GF-D8 (cell line): ENCODE data around the gene B3GALT2.
"Not testable (repeated sequence)": the region's sequence is repeated elsewhere in the genome, so short reads cannot be mapped to it uniquely, and the experiment has no call there.

ENCODE experiments used
- DNase-seq: peaks from one replicate; lab custom pipeline; 2025; lab: John Stamatoyannopoulos, UW

The B3GALT2 gene, protein sequence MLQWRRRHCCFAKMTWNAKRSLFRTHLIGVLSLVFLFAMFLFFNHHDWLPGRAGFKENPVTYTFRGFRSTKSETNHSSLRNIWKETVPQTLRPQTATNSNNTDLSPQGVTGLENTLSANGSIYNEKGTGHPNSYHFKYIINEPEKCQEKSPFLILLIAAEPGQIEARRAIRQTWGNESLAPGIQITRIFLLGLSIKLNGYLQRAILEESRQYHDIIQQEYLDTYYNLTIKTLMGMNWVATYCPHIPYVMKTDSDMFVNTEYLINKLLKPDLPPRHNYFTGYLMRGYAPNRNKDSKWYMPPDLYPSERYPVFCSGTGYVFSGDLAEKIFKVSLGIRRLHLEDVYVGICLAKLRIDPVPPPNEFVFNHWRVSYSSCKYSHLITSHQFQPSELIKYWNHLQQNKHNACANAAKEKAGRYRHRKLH

DNA sequence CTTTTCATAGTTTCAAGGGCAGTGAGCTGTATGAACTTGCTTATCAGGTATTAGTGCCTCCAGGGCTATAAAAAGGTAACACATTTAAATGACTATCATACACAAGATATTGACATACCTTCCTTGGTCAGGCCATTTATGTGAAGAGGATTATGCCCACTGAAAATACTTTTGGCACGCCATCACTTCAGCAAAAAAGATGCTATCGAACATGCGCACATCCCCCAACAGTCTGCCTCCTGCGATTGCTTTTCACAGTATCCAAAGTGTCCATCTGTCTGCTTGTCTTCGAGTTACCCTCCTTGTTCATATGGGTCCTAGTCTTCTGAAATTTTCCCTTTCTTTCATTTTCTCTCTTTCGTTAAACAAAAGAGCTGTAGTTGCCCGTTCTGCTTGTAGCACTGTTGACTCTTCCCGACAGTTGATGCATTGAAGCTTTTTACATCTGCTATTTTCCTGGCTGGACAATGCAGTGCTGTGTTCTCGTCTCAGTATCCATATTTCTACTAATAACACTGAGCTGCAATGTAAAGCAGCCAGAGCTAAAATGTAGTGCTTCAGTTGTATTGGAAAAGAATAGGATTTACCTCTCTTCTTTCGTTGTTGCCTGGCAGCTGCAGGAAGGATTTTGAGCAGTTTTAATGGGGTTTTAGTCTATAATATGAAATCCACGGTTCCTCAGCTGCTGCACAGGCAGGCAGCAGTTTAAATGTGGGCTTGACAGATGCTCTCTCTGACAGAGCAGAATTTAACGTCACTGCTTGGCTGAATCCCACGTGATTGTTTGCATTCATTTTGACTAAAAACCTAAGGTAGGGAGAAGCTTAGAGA is at the start of gene B3GALT2:
Gene B3GALT2 (minus strand): TSS at position 713 of the 831 bp plus-strand sequence. CDS start 5,051 bp downstream, outside the sequence.
- DNase-seq = no peak

DNA sequence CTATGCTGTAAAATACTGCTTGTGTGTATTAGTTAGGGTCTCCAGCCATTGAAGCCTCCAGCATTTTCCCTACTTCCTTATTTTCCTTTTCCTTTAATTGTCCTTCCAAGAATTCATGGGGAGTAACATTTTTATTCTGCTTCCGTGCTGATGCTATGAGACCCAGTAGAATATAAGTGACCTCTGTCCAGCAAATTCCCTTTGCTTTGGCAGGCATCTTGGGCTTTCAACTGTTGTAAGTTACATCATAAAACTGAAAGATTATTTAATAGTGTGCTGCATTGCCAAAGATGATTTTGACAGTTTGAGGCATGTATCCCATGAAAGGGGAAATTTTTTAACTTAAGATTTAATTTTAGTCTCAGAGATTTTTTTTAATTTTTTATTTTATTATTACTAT is 48.1 kb upstream of the B3GALT2 start:
- no peak for DNase-seq

DNA sequence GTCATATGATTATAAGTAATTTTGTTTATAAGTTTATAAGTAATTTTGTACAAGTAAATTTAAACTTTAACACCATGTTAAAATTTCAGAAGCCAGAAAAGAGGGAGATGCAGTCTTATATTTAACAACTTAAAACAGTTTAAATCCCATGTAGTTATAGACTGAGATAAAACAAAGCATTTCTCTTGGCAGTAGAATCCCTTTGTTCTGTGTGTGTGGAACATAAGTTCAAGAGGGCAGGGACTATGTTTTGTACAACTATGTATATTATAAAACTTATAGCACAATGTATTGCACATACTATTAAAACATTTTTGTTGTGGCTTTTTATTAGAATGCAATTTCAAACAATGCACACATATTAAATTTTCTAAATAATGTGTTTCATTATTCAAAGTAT is 44.7 kb upstream of the B3GALT2 start:
- not testable (repeated sequence) for DNase-seq

DNA sequence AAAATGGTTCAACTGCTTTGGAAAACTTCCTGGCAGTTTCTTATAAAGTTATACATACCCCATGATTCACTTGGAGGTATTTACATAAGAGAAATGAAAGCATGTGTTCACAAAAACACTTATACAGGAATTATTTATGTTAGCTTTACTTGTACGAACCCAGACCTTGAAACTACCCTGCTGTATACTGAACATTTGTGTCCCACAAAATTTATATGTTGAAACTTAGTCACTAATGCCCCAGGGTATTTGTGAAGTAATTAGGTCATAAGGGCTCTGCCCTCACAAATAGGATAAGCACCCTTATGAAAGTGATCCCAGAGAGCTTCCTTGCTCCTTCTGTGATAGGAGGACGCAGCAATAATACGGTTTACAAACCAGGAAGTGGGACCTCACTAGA is 42.7 kb upstream of the B3GALT2 start:
- no peak for DNase-seq

DNA sequence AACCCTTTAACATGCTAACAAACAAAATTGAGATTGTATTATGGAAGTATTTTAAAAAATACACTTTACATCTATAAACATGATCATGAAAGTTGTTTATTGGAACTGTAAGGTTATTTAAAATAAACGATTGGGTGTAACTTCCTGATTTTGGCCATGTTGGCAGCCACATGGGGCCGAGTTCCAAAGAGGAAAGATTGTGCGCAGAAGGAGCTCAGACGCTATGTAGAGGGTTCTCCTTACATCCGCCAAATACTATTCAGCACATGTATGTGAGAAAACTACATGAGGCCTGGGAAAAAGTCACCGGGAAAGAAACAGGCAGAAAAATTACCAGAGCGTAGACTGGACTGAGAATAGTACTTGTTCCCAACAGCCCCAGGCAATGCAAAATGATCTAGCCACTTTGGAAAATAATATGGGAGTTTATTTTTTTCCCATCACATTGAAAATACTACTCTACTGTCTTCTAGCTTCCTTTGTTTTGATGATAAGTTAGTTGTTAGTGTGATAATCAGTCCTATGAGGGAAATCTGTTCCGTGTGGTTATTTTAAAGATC is 35.7 kb upstream of the B3GALT2 start:
- DNase-seq = no peak

DNA sequence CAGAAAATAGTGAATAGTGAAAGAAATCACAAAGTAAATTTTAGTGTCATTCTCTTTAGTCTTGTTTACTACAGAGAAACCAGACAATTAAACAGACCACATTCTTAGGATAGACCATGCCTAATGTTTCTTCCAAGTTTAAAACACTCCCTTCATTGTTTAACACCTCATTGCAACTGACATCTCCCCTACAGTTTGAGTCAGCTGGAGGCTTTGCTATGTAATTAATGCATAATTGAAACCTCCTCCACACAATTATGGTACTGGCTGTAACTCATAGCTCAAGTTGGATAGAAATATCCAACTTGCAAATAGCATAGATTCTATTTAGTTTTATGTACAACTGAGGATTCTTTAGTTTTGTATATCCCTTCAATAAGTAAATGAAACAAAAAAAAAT is 35.2 kb upstream of the B3GALT2 start:
- no peak for DNase-seq

DNA sequence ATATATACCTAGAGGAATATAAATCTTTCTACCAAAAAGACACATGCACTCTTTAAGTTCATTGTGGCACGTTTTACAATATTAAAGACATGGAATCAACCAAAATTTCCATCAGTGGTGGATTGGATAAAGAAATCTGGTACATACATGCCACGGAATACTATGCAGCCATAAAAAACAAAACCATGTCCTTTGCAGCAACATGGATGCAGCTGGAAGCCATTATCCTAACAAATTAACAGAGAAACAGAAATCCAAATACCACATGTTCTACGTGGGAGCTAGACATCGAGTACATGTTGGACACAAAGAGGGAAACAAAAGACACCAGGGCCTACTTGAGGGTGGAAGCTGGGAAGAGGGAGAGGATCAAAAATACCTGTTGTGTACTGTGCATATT is 33.0 kb upstream of the B3GALT2 start:
- no peak for DNase-seq

DNA sequence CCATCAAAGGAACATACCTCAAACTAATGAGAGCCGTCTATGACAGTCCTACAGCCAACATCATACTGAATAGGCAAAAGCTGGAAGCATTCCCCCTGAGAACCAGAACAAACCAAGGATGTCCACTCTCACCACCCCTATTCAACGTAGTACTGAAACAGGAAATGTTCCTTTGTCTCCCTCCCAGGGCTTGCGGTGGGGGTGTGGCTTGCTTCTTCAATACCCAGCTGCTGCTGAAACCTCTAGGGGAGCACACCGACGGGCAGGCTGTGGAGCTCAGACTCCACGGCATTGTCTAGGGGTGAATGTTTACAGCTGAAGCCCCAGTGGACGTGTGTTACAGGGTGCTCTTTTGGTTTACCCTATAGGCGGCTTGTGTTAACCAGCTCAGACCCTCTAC is 30.5 kb upstream of the B3GALT2 start:
- no peak for DNase-seq

DNA sequence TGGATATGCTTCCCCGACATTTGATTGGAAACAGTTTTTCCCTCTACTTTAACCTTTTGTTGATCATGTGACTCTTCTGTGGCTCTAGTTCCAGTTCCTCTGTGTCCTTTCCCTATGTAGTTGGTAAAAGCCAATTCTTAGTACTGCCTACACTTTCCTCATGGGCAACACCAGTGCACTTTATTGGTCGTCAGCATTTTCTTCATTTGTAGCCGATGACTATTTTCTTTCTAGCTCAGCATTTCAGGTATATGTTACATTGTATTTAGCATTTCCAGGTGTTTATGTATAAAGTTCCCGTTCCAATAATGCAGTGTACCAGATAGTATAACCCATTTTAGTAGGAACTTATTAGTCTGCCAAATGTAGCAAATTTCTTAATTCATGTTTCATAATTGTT is 27.6 kb upstream of the B3GALT2 start:
- DNase-seq = no peak

DNA sequence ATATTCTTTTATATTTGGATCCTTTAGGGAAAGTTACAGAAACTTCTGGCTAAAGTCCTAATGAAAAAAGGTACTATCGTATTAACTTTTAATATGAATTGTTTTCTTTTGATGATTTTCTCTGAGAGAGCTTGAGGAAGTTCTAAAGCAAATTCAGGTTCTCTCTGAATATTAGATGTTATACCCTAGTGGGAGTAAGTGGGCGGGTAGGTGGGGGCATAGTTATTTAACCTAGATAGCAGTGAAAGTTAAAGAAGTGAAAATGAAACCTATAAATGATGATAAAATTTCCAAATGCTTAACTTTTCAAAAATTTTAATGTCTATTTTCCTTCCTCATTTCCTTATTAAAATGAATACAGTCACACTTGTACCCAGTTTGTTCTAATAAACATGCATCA is 26.2 kb upstream of the B3GALT2 start:
- no peak for DNase-seq

DNA sequence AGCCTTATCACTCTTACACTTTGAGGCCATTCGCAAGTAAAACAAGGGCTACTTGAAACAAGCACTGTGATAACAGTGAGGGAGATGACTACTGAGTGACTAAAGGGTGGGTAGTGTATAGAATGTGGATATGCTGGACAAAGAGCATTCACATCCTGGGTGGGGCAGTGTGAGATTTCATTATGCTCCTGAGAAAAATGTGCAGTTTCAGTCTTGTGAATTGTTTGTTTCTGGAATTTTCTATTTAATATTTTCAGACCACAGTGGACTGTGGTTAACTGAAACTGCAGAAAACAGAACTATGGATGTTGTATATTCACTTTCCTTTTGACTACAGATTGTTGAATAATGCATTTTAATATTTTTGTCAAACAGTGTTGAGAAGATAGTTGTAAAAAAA is 25.1 kb upstream of the B3GALT2 start:
- DNase-seq = no peak

DNA sequence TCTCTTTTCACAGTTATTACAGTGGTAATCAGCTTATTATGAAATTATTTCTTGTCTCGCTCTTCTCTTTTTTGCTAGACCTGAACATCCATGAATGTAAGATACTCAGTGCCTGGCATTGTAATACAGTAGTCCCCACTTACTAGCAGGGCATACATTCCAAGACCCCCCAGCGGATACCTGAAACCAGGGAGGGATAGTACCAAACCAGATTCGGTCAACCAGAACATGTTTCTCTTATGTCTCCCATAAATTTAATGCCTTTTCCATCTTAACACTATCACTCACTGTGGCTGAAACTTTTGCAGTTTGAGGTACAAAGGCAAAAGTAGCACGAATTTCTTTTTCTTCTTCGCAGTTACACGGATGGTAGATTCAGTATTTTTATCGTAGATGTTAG is 24.6 kb upstream of the B3GALT2 start:
- no peak for DNase-seq

DNA sequence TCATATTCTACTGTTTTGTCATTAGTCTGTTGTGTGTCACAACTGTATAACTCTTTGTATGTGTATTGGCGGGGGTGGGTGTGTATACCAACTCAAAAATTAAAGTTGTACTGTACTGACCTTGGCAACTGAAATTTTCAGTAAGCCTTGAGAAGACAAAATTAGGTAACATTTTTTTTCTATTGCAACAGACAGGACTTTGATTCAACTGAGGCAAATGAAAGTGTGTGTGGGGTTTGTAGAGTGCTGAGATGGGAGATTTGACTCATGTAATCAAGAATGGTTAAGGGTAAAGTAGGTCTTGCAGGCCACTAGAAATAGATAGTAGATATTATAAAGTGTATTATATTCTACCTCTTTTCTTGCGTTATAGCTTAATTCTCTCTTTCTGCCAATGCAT is 14.6 kb upstream of the B3GALT2 start:
- no peak for DNase-seq

DNA sequence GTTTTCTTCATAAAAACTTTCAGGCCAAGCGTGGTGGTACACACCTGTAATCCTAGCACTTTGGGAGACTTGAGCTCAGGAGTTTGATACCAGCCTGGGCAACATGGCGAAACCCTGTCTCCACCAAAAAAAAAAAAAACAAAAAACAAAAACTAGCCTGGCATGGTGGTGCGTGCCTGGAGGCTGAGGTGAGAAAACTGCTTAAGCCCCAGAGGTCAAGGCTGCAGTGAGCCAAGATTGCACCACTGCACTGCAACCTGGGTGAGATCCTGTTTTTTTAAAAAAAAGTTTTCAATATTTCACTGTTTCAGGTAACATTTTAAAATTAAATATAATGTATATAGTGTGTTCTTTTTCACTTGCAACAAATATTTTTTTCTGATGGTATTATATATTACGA is 13.5 kb upstream of the B3GALT2 start:
- DNase-seq = no peak

DNA sequence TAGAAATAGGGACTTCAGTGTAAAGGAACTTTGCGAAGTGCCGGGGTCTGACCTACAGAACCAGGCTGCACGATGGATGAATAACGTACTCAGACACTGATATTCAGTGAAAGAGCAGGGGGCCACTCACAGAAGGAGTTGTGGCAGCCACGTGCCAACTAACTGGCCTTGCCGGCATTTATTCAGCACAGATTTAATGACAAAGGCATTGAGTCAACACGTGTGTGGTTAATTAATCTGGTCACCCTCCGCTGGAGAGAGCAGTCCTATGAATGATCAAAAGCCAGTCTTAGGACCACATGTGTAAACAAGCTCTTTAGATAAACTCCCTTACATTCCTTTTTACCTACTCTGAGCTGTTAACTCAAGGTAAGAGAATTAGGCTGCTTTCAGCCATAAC is 6.2 kb upstream of the B3GALT2 start:
- no peak for DNase-seq

DNA sequence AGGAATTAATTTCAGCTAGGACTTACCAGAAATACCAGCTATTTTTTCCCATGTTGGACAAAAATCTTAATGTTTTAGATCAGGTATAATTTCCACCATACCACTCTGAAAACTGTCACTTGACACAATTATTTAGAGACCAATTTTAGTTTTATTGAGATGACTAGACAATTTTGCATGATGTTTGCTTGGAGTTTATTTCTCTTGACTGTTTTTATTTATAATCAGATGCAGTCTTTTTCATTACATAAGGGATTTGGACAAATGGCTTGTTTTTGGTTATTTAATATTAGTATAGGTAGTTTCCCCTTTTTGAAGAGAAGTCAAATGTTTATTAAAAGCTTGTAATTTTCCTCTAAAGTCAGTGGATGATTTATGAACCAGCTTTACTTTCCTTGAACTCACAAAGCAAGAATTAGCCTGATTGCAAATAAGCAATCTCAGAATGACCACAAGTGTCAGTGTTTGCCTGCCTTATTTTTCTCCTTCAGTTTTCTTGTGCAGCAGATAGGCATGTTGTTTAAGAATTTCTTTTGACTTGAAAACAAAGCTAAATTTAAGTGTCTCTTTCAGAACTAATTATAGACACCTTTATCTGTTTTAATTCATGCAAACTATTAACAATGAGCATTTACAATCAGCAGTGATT is 3.8 kb upstream of the B3GALT2 start:
- DNase-seq = no peak

DNA sequence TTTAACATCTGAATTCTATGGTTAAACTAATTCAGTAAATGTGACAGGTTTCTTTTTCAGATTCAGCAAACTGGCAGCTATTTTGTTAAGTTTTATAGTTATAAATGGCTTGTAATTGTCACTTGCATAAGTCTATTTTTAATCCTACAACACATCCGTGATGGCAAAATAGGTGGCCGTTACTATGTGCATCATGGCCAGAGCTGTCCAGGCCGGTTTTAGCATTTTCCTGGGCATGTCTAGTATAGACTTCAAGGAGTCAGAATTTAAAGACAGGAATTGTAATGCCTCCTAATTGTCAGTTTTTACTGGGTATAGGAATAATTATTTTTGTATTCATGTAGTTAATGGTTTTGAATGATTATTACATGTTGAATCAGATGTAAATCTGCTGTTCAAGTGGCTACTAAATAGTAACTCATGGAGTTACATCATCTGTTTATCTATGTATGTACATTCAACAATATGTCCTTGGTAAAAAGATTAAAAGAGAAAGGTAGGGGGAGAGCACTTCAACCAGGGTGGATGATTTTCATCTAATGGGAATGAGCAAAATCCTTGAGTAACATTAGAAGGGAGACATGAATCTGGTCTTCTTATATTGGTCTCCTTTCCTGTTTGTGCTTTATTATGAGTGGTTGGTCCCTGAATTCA is 3.2 kb upstream of the B3GALT2 start:
- no peak for DNase-seq

DNA sequence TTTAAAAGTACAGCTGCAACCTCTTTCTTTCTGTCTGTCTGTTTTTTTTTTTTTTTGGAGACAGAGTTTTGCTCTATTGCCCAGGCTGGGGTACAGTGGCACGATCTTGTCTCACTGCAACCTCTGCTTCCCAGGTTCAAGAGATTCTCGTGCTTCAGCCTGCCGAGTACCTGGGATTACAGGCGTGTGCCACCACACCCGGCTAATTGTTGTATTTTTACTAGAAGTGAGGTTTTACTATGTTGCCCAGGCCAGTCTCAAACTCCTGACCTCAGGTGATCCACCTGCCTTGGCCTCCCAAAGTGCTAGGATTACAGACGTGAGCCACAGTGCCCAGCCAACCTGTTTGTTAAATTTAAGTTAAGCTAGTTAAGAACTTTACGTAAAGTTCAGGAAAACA is 2.5 kb upstream of the B3GALT2 start:
- DNase-seq = not testable (repeated sequence)

DNA sequence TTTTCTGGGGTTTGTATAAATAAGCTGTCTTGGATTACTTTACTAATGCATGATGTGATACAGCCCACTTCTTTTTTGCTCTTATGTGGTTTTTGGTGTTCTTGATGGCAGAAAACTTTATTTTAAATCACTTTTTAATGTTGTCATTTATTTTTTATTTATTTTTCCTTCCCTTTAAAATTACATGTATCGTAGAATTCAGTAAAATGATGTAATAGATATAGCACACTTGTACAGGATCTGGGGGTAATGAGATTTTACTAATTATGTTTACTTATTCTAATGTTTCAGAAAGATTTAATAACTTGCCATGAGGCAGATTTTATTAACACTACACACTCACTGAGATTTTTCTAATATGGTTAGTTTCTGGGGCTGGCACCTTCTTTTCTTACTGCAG is 701 bp upstream of the B3GALT2 start:
- no peak for DNase-seq

DNA sequence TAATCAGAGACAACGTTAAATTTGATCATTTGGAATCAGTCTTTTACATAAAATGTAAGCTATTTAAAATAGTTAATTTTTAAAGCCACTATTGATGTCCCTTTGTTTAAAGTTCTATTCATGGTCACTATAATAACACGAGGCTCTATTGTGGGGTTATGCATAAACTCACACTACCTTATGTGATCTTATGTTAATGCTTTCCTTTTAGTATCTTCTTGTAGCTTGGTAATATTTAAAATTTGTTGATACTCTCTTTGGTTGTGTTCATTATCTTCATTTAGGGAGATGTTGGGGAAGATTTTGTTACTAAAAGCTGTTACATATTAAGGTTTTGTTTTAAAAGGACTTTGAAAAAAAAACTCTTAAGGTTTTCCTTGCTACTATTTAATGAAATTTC is 1.2 kb downstream of the B3GALT2 start:
- DNase-seq = no peak

DNA sequence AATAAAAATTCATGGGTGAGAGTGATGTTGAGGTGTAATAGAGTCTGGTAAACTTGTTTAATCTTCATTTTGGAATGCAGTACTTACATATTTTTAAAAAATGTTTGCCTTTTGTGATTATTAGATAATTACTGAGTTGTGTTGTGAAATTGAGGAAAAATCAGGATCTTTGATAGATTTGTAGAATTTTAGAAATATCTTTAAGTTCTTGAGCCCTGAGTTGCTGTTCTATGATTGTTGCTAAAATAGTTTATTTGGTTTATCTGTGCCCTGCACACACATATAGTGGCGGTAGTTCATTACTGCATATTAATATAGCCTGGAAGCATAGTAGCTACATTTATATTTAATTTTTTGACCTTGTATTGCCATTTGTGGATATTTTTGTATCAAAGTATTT is 1.6 kb downstream of the B3GALT2 start:
- DNase-seq = no peak

DNA sequence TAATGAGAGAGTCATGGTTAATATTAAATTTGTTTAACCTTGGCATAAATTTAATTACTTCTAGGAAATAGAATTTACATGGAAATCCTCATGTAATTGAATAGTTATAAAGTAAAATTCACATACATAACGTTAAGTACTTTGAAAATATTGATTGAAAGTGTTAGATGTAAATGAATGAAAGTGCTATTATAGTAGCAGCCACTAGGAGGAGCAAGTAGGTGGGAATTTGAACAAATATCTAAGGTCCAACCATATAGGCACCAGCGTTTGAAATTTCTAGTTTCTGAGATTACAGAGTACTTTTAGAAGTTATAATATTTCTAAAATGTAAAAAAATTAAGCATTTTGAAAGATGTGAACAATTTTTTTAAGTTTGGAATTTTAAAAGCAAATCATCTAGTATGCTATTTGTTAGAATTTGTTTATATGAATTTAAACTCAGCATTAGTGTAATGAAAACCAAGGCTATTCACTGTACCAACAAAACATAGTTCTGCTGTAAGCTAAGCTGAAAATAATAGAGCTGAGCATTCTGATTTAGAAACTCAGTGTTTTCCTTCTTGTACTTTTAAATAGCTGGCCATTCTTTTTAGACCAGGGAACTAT is 3.3 kb downstream of the B3GALT2 start:
- DNase-seq = no peak
